Amniotic epithelial cell (primary cell): ENCODE data around the gene PRSS3.
"Not testable (repeated sequence)": the region's sequence is repeated elsewhere in the genome, so short reads cannot be mapped to it uniquely, and the experiment has no call there.

ENCODE experiments used
- DNase-seq: peaks from one replicate; pipeline ENCODE4 v3.0.0-alpha.2; 2010; ENCODE audit warnings: low read depth

PRSS3 gene

DNA sequence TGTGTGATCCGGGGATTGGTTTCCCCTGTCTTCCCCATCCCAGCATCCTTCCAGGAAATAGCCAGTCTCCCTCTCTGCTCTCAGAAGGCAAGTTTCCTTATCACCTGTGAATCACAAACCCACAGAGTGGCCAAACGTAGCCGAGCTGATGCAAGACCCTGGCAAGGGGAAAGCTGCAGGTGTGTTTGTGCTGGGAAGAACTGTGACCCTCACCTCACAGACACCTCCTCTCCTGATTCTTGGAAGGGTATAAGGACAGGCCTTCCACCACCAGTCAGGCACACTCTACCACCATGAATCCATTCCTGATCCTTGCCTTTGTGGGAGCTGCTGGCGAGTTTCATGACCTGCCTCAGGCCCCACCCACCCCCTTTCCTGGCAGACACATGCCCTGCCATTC lies at the start of gene PRSS3:
PRSS3 (plus strand) TSS at position 281 of the 400 bp plus-strand sequence; CDS start at position 294, 13 bp downstream.
- no peak for DNase-seq

DNA sequence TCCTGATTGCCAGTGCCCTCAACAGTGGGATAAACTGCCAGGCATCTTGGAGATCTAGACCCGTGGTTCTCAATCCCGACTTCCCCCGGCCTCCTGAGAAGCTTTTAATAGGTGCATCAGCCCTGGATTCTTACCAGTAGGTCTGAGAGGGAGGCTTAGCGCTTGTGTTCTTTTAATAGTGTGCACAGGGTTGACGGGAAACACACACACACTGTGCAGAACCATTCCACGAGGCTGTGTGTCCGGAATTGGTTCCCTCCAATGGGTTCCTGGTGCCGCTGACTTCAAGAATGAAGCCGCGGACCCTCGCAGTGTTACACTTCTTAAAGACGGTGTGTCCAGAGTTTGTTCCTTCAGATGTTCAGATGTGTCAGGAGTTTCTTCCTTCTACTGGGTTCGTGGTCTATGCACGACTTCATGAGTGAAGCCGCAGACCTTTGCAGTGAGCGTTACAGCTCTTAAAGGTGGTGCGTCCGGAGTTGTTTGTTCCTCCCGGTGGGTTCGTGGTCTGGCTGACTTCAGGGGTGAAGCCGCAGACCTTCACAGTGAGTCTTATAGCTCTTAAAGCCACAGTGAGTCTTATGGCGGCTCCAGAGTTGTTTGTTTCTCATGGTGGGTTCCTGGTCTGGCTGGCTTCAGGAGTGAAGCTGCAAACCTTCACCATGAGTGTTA lies 46.6 kb upstream of the PRSS3 start:
- no peak for DNase-seq

DNA sequence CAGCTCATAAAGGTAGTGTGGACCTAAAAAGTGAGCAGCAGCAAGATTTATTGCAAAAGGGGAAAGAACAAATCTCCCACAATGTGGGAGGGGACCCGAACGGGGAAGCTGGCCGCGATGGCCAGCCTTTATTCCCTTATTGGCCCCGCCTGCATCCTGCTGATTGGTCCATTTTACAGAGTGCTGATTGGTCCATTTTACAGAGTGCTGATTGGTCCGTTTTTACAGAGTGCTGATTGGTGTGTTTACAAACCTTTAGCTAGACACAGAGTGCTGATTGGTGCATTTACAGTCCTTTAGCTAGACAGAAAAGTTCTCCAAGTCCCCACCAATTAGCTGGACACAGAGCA lies 46.1 kb upstream of the PRSS3 start:
- not testable (repeated sequence) for DNase-seq

DNA sequence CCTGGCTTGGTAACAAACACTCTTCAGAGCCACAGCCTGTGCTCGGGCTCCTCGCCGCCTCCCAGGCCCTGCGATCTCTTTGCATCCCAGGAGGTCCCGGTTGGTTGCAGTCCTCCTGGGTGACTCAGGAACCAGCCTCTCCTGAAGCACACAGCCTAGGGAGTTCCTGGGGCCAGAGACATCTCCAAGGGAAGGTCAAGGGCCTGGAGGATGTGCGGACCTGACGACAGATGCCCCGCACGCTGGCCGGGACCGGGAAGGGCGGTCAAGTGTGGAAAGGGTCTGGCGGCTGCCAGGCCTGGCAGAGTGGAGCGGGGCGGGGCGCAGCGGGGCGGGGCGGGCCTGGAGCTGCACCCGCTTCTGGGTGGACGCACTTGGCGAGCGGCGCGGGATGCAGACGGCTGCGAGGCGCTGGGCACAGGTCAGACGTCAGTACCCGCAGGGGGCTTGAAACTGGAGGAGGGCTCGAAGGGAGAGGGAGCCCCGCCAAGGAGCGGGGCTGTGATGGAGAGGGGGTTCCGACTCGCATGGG lies 45.0 kb upstream of the PRSS3 start:
- DNase-seq: peak; percentile 12

DNA sequence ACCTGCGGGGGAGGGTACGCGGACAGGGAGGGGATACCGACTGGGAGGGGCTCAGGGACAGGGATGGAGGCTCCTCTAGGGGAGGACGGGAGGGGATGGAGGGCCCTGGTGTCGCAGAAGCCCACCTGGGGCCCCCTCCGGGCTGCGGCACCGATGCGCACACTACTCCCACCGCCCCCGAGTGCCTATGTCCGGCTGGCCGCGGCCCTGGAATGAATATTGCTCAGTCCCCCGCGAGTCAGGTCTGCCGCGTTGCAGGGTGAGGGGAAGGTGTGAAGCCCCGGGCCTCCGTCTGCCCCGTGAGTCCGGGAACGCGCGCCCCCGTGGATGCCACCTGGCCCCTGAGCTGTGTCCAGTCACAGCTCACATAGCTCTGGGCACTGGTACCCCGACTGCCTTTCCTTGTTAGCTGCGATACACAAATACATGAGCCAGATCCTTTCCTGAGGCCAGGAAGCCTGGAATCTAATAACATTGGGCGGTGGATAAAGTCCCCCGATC lies 44.5 kb upstream of the PRSS3 start:
- DNase-seq: no peak

DNA sequence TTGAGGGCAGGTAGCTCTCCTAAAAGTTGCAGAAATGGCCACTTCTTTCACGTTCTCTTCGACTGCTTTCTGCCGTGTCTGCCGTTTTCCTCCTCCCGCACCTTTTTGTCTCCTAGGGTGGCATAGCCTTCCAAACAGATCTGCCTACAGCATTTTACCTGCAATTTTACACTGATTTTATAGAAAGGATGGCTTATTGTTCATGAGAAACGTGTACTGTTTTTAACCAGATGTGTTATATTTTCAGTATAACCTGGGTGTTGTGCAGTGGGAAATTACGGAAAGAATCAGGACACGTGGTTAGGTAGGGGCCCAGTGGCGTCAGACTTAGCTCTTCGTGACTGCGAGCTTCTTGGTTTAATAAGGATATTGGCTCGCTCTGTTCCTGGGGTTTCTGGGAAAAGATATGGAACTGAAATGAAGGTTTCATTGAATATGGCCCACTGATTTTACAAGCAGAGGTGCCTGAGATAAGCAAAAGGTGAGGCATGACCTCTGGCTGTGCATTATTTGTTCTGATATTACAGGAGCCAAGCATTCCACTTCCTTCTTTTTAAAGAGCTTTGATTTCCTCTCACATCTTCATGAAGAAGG lies 43.7 kb upstream of the PRSS3 start:
- DNase-seq: no peak

DNA sequence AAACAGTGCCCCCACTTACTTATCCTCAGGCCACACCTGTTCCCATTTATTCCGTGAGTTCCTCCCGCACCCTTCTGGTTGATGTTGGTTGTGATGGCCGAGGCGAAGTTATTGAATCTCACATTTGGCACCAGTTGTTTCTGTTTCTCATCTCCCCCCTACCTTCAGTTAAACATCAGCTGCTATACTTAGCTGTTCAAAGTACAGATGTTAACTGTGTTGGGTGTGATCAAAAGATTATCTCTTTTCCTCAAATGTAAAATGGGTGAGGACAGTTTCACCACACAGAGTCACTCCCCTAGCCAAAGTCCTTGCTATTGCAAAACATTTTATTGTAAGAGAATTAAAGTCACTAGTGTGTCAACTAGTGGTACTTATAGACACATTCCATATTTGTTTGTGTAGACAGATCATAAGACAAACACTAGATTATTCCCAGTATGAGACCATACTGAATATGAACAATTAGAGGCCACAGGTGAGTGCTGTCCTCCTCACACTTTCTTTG lies 43.2 kb upstream of the PRSS3 start:
- no peak for DNase-seq

DNA sequence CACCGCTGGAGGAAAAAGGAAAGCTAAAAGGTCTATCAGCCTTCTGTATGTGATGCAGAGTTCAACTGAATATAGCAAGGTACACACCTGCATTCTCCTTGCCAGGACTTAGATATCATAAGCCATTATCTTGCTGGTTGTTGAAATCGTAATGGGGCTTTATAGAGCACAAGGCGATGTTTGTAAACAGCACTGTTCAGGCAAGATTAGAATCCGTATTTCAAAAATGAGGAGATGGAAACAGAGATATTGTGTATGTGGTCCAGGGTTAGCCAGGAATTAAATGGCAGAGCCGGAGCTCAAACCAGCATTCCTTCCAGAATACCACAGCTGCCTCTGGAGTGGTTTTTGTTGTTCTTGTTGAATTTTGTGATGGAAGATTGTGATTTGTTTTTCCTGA lies 42.6 kb upstream of the PRSS3 start:
- not testable (repeated sequence) for DNase-seq

DNA sequence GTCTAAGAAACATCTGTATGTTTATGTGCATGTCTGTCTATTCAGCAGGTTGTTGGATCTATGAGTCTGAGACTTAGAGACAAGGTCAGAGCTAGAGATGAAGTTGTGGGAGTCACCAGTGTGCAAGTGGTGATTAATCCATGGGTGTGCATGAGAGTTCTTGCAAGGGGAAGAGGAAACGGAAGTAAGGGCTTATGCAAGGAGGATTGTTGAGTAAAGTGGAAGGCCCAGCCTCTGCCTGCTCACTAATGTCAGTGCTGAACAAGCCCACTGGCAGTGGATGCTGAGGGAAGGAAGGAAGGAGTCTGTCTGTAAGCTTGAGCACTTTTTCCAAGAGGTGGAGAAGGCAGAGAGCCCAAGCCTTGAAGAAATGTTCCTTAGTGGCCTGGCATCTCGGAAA lies 35.7 kb upstream of the PRSS3 start:
- DNase-seq: peak; percentile 77

DNA sequence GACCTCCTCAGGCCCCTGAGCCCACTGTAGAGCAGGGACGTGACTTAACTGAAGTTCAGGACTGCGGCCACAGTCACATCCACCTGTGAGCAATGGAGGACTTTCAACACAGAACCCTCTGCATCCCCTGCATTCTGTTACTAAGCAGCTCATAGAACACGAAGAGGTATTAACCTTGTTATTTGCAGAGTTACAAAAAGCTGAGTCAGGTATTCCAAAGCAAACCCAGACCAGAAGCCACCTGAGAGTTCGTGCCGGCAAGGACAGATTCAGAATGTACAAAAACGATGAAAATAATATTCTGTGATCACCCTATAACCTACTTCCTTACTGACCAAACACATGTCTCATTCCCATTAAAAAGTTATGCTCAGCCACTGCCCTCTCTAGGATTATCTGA lies 33.0 kb upstream of the PRSS3 start:
- no peak for DNase-seq

DNA sequence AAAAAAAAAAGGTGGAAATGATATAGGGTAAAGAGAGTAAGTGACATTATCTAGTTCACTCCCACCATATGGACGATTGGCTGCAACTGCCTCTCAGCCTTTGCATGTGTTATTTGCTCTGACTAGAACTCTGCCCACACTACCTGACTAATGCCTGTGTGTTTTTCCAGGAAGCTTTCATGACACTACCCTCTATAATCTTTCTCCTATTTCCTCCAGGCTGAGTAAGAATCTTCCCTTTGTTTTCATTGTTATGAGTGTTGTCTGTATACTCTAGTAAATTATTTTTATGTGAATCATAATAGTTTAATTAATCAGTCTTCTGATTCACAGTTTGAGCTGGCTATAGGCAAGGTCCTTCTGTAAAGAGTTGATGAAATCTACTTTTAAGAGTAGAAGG lies 31.7 kb upstream of the PRSS3 start:
- peak; percentile 36 for DNase-seq

DNA sequence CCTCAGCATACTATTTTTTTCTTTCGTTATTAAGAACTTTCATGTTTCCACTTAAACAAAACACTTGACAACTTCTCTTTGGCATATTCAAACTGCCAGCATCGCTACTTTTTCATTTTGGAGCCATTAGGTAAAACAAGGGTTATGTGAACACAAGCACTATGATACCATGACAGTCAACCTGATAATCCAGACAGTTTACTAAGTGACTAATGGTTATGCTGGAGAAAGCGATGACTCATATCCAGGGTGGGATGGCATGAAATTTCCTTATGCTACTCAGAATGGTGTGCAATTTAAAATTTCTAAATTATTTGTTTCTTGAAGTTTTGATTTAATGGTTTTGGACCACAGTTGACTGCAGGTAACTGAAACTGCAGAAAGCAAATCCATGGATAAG lies 29.9 kb upstream of the PRSS3 start:
- DNase-seq: peak; percentile 31

DNA sequence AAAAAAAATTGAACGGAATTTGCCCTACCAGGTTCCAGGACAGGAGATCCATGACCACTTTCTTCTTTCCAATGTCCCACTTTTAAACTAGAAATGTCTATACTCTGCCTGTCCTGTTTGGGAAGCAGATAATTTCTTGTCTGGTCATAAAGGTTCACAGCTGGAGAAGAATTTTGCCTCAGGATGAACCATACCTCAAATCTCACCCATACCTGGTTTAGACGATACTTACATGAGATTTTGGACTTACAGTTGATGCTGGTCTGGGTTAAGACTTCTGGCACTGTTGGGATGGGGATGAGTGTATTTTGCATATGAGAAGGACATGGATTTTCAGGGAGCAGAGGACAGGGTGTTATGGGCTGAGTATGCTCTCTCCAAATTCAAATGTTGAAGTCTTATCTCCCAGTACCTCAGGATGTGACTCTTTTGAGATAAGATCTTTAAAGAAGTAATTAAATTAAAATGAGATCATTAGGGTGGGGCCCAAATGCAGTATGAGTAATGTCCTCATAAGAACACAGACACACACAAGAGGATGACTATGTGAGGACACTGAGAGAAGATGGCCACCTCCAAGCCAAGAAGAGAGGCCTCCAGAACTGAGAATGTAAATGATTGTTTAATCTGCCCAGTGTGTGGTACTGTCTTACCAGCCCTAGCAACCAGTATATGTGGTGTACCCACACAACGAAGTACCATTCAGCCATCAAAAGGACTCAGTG lies 25.0 kb upstream of the PRSS3 start:
- peak; percentile 24 for DNase-seq

DNA sequence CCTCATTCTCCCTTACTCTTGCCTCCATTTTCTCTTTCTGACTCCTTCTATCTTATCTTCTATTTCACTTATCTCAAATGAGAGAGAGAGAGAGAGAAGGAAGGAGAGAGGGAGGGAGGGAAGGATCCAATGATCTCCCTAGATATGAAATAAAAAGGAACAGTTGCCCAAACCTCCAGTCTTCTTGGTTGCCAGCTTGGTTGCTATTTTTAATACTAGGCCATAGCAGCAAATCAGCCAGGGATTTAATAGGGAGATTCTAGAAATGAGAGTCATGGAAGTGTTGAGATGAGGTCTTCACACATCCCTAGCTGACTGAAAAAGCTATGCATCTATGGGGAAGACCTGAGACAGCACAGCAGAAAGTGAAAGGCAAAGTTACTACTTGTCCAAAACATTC lies 22.2 kb upstream of the PRSS3 start:
- DNase-seq: not testable (repeated sequence)

DNA sequence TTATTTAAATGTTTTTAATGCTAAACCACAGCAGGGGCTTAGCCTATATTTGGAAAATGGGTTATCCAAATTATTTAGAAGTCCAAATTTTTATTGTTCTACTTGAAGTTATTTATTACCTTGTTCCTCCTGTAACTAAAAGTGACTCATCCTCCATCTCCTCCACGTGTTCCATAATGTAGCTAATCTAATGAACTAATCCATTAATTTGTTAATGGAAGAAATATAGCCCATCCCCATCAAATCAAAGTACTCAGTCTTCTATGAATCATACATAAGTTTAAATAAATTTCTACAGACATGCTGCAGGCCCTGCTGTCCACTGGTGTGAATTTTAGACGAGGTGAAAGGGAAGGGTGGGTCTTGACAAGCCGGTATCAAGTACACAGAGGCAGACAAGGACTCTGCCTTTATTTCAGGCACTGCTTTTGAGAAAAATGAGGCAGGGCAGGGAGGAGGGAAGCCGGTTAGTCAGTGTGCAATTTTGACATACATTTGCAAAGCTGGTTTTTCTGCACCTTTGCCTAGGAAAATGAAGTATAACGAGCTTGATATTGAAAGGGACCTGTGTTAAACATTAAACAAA lies 21.2 kb upstream of the PRSS3 start:
- DNase-seq: not testable (repeated sequence)

DNA sequence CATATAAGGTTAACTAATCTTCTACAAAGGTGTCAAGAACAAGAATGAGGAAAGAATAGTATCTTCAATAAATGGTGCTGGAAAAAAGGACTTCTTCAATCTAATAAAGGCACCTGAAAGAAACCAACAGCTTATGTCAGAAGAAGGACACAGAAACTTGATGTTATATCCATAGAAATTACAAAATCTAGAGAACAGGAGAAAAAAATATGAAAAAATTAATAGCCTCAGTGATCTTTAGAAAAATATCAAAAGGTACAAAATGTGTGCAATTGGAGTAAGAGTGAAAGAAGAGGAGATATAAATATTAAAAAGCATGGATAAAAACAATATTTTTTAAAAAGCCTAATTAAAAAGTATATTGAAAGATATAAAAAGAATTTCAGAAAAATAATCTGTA lies 18.8 kb upstream of the PRSS3 start:
- DNase-seq: no peak

DNA sequence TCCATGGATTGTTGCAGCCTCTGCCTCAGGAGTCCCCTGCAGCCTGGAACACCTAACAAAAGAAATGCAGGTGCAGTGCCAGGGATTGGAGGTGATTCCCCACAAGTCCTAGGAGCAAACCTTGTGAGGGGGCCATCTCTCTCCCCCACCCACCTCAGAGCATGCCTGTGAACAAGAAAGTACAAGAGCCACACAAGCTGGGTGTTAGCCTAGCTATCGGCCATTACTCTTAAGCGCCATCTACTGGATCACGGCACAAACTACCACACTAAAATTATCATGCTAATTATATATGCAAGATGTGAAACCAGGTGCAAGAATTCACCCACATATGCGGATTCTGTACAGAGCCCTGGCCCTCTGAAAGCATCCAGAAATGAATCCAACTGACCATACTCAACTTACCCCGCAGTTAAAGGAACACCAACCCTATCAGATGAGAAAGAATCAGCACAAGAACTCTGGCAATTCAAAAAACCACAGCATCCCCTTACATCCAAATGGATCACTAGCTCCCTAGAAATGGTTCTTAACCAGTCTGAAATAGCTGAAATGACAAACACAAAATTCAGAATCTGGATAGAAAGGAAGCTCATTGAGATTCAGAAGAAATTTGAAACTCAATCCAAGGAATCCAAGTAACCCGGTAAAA lies 16.5 kb upstream of the PRSS3 start:
- peak; percentile 51 for DNase-seq

DNA sequence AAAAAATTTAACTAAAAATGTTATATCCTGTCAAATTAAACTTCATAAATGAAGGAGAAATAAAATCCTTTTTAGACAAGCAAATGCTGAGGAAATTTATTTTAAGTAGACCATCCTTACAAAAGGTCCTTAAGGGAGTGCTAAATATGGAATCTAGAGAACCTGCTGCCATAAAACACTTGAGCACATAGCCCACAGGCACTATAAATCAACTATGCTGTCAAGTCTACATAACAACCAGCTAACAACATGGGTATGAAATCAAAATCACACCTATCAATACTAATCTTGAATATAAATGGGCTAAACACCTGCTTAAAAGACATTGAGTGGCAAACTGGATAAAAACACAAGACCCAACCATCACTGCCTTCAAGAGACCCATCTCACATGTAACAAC lies 15.1 kb upstream of the PRSS3 start:
- DNase-seq: no peak

DNA sequence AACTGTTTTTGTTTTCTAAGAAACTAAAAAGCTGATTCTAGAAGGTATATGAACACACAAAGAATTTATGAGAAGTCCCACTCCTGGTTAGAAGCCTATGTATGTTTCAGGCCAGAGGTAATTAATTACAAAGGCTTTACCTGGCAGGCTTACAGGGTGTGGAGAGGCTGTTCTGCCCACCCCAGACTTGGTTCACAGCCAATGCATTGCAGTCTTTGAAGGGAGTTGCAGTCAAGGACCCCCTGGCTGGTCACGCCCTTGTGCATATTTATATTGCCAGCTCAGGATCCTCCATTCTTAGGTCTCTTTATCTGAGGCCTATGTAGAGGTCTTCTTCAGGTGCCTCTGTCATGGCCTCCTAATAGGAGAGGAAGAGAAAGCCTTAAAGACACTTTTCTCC lies 13.6 kb upstream of the PRSS3 start:
- no peak for DNase-seq

DNA sequence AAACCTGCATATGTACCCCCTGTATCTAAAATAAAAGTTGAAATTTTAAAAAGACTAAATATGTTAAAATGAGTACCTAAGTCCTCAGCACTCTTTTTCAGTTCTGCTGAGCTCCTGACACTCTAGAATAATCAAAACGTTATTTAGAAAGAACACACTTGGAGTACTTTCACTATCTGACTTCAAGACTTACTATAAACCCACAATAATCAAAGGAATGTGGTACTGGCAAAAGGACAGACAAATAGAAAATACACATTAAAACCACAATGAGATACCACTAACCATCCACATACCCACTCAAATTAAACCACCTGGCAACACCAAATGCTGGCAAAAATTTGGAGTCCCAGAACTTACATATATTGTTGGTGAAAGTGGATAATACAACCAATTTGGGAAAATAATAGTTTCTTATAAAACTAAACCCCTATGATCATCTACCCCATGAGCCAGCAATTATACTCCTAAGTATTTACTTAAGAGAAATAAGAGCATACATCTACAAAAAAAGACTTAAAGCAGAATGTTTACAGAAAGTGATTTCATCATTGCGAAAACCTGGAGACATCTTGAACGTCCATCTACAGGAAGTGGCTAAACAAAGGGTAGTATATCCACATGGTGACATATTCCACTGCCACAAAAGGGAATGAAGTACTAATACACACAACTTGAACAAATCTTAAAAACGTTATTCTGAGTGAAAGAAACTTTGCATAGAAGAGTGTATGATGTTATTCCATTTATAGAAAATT lies 12.8 kb upstream of the PRSS3 start:
- peak; percentile 83 for DNase-seq

DNA sequence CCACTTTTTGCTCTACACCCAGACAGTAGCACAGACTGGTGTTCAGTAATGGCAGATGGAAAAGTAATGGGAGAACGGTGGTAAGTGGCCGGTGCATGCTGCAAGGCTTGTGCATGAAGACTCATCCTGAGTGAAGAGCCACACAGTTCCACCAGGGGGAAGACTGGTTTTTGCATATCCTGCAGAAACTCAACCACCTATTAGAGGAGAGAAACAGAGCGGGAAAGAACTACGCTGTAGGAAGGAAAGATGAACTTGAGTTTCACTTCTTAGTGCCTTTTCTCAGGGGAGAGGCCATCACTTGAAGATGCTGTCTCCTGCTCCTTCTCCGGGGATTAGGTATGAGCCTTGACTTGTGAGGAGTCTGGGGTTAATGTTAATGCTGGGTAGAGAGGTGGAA lies 9.4 kb upstream of the PRSS3 start:
- peak; percentile 59 for DNase-seq
